K562 (cell line): ENCODE measurements around the gene PUDP. TPM values are rescaled to one million over a fixed set of nuclear protein-coding genes. Genes with fewer than 3 reads are reported as not detected.

Experiments
- GATA2 ChIP-seq: sonication (generic); formaldehyde crosslinking; IDR thresholded peaks from 2 replicates; pipeline ENCODE4 v1.4.0; 2020; ENCODE audit warnings: mild to moderate bottlenecking, missing genetic modification reagents
- SMARCB1 ChIP-seq: IDR thresholded peaks from 2 replicates; pipeline ENCODE4 v1.6.1; 2011; ENCODE audit warnings: improper control_type of control experiment, low read depth; ENCODE audit not compliant: insufficient read length
- ZNF695 ChIP-seq: fragments of 450-650 bp; formaldehyde crosslinking; IDR thresholded peaks from 2 replicates; pipeline ENCODE4 v1.4.0; 2020; ENCODE audit warnings: mild to moderate bottlenecking, moderate library complexity
- ZNF830 ChIP-seq: fragments of 250-450 bp; sonication (Bioruptor Pico); IDR thresholded peaks from 2 replicates; pipeline ENCODE4 v1.5.0; 2021; ENCODE audit warnings: mild to moderate bottlenecking
- polyA plus RNA-seq, 8 experiments: library from polyadenylated mRNA; depleted of rRNA in 4 of 8; stranded (reverse) in 5 of 8; unstranded in 3 of 8; fragments of >200 nt; fragmentation: Nextera tagmentation in 2 of 8; fragmentation: Illumina TruSeq in 1 of 8; extraction: Ambion mirVana in 2 of 8; extraction: Trizol in 1 of 8; gene quantifications; 2 replicates each; pipeline versions ENCODE4 v1.2.1 to v1.2.3, GENCODE V29; 2011 to 2014; ENCODE audit warnings: inconsistent platforms in 1 of 8, missing spikeins in 1 of 8
- total RNA-seq, 7 experiments: library from RNA; depleted of rRNA in 6 of 7; stranded (reverse); fragments of >200 nt in 6 of 7; fragmentation: Illumina TruSeq in 2 of 7; extraction: Trizol in 2 of 7; gene quantifications; 2 replicates each; pipeline versions ENCODE4 v1.2.1 to v1.2.3, GENCODE V29; 2011 to 2021; ENCODE audit warnings: low replicate concordance in 1 of 7
- TF ChIP-seq, protein P1 (sequence below), 2 experiments: fragments of 450-650 bp; IDR thresholded peaks; 2 replicates each; pipeline ENCODE4 v1.6.1; 2016; ENCODE audit warnings: mild to moderate bottlenecking in 2 of 2, borderline replicate concordance in 1 of 2, low read depth in 1 of 2, moderate library complexity in 1 of 2

PUDP gene
- total and polyA plus RNA-seq, 9 of the 15 experiments (the other 6 are each of a cell fraction or from before 2014, with no cell fraction given), result 13.6 to 63.0 (median 29.2) TPM

DNA sequence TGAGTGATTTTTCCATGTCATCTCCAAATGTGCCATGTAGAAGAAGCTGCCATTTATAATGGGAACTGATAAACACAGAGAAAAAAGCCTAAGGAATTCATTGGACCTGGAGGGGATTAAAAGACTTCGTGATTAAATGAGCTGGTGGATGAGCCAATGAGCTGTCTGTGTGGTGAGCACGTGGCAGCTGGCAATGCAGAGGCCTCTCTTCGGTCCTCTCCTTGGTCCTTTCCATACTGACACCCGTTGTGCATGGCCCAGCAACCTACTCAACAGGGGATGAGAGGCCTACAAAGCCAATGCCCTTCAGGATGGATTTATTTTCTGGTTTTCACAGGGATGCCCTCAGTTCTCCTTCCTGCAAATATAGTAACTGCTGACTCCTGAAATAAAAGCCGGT, 88.1 kb downstream of the PUDP start (continued):
- TF ChIP-seq, protein P1, sequence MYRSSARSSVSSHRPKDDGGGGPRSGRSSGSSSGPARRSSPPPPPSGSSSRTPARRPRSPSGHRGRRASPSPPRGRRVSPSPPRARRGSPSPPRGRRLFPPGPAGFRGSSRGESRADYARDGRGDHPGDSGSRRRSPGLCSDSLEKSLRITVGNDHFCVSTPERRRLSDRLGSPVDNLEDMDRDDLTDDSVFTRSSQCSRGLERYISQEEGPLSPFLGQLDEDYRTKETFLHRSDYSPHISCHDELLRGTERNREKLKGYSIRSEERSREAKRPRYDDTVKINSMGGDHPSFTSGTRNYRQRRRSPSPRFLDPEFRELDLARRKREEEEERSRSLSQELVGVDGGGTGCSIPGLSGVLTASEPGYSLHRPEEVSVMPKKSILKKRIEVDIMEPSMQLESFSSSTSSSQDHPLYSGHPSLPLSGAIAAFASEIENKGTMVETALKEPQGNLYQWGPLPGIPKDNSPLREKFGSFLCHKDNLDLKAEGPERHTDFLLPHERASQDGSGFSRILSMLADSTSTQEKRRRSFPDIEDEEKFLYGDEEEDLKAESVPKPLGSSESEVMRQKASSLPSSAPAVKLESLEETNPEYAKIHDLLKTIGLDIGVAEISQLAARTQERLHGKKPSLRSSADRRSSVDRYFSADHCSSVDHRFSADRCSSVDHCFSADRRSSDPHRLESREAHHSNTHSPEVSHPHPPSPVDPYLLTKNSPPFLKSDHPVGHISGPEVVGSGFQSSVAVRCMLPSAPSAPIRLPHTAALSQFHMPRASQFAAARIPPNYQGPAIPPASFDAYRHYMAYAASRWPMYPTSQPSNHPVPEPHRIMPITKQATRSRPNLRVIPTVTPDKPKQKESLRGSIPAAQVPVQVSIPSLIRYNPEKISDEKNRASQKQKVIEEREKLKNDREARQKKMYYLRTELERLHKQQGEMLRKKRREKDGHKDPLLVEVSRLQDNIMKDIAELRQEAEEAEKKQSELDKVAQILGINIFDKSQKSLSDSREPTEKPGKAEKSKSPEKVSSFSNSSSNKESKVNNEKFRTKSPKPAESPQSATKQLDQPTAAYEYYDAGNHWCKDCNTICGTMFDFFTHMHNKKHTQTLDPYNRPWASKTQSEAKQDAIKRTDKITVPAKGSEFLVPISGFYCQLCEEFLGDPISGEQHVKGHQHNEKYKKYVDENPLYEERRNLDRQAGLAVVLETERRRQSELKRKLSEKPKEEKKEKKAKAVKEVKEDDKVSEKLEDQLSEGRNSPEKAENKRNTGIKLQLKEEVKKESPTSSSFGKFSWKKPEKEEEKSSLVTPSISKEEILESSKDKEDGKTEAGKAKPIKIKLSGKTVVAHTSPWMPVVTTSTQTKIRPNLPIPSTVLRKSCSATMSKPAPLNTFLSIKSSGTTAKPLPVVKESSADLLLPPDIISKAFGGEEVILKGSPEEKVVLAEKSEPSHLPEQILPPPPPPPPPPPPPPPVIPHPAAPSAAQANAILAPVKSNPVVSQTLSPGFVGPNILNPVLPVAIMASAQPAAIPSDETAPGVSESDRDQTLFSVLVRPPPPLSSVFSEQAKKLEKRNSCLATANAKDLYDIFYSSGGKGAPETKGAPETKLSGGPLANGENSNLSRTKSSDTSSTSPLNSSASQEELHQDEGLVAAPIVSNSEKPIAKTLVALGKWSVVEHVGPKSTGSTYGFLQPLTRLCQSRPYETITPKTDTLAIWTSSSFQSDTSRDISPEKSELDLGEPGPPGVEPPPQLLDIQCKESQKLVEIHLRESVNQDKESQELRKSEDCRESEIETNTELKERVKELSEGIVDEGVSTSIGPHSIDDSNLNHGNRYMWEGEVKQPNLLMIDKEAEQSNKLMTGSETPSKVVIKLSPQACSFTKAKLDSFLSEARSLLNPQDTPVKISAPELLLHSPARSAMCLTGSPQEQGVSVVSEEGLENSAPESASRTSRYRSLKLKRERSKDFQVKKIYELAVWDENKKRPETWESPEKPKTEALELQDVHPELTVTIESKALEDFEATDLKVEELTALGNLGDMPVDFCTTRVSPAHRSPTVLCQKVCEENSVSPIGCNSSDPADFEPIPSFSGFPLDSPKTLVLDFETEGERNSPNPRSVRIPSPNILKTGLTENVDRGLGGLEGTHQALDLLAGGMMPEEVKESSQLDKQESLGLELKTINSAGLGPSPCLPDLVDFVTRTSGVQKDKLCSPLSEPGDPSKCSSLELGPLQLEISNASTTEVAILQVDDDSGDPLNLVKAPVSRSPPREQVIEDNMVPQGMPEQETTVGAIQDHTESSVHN (IDR thresholded peaks at IDR 0.05; ENCODE audit: borderline replicate concordance in 1 of 2, low read depth in 1 of 2), result no peak
- no peak for TF ChIP-seq SMARCB1
- no peak for TF ChIP-seq ZNF830
- TF ChIP-seq ZNF695, result no peak
- TF ChIP-seq GATA2 (CRISPR knock-in tag), result no peak
